IMR-90 (cell line): ENCODE data around the gene PAK6. TPM values are rescaled to one million over a fixed set of nuclear protein-coding genes. Genes with fewer than 3 reads are reported as not detected.

Experiments
- ATAC-seq: fragments of 200-7000 bp; cut with Tn5 transposase; 2 replicates; pipeline ENCODE4 v1.9.1; 2020; ENCODE audit warnings: low read depth, mild to moderate bottlenecking, moderate library complexity
- BruUV-seq: library from RNA; stranded (reverse); fragments of 400-500 nt; replicated peaks from 2 replicates; lab custom pipeline; 2021; lab: Mats Ljungman, UMichigan
- CTCF ChIA-PET: fragments of 300-600 bp; formaldehyde crosslinking; extraction: SDS; loops from one replicate; lab custom pipeline; 2021; ENCODE audit warnings: antibody characterized with exemption; lab: Yijun Ruan, JAX
- POLR2A ChIA-PET: fragments of 300-600 bp; sonication (Branson Sonifier 250); formaldehyde crosslinking; loops from one replicate; lab custom pipeline; 2022; ENCODE audit warnings: antibody characterized with exemption; ENCODE audit not compliant: unreplicated experiment; lab: Charles Lee
- DNase-seq: peaks from one replicate; pipeline ENCODE4 v3.0.0; 2013
- H2AFZ ChIP-seq: replicated peaks from 2 replicates; pipeline ENCODE3; 2013; ENCODE audit warnings: low read length, mild to moderate bottlenecking; ENCODE audit not compliant: poor library complexity
- H2AK5ac ChIP-seq: 2 replicates; pipeline ENCODE4 v1.6.1; 2013; ENCODE audit warnings: low read depth, low read length, inconsistent platforms
- H2AK9ac ChIP-seq: replicated peaks from 2 replicates; pipeline ENCODE3; 2013; ENCODE audit warnings: mild to moderate bottlenecking, low read depth, low read length, moderate library complexity; ENCODE audit not compliant: poor library complexity
- H2BK120ac ChIP-seq: 2 replicates; pipeline ENCODE4 v1.6.1; 2013; ENCODE audit warnings: low read depth, low read length, inconsistent platforms
- H2BK15ac ChIP-seq: 3 replicates; pipeline ENCODE4 v1.6.1; 2013; ENCODE audit warnings: low read depth, low read length, inconsistent platforms
- H2BK20ac ChIP-seq: 2 replicates; pipeline ENCODE4 v1.6.1; 2013; ENCODE audit warnings: low read depth, mild to moderate bottlenecking, inconsistent platforms, low read length, moderate library complexity
- H2BK5ac ChIP-seq: 2 replicates; pipeline ENCODE4 v1.6.1; 2013; ENCODE audit warnings: mild to moderate bottlenecking, low read depth, low read length, inconsistent platforms; ENCODE audit not compliant: poor library complexity, severe bottlenecking
- H3K14ac ChIP-seq: replicated peaks from 2 replicates; pipeline ENCODE4 v1.6.1; 2013; ENCODE audit warnings: low read depth, low read length, inconsistent platforms
- H3K18ac ChIP-seq: 2 replicates; pipeline ENCODE4 v1.6.1; 2013; ENCODE audit warnings: low read depth, low read length, control low read depth
- H3K23ac ChIP-seq: 2 replicates; pipeline ENCODE4 v1.6.1; 2013; ENCODE audit warnings: low read depth, low read length, inconsistent platforms
- H3K27ac ChIP-seq: 2 replicates; pipeline ENCODE4 v1.5.1; 2013; ENCODE audit warnings: mild to moderate bottlenecking, control low read depth, low read length; ENCODE audit not compliant: insufficient read depth
- H3K27me3 ChIP-seq: 2 replicates; pipeline ENCODE4 v1.6.1; 2013; ENCODE audit warnings: low read length; ENCODE audit not compliant: control insufficient read depth, insufficient read depth
- H3K36me3 ChIP-seq: 2 replicates; pipeline ENCODE4 v1.6.1; 2013; ENCODE audit warnings: low read length, mixed read lengths; ENCODE audit not compliant: control insufficient read depth, insufficient read depth
- H3K4ac ChIP-seq: 2 replicates; pipeline ENCODE4 v1.6.1; 2013; ENCODE audit warnings: low read depth, low read length, inconsistent platforms
- H3K4me1 ChIP-seq: 2 replicates; pipeline ENCODE4 v1.6.1; 2013; ENCODE audit warnings: low read length, mixed read lengths; ENCODE audit not compliant: control insufficient read depth, insufficient read depth
- H3K4me2 ChIP-seq: 2 replicates; pipeline ENCODE4 v1.6.1; 2013; ENCODE audit warnings: low read depth, mild to moderate bottlenecking, control low read depth, low read length, moderate library complexity
- H3K4me3 ChIP-seq: 2 replicates; pipeline ENCODE4 v1.5.1; 2013; ENCODE audit warnings: low read depth, mild to moderate bottlenecking, control low read depth, low read length, moderate library complexity; ENCODE audit not compliant: insufficient read depth
- H3K56ac ChIP-seq: 2 replicates; pipeline ENCODE4 v1.6.1; 2013; ENCODE audit warnings: low read length, inconsistent platforms; ENCODE audit not compliant: insufficient read depth; ENCODE audit errors: extremely low read depth
- H3K79me1 ChIP-seq, 2 experiments: 2 replicates each; pipeline ENCODE4 v1.6.1; 2013; ENCODE audit warnings: low read length in 2 of 2, inconsistent platforms in 1 of 2, low read depth in 1 of 2
- H3K9ac ChIP-seq: 2 replicates; pipeline ENCODE4 v1.6.1; 2013; ENCODE audit warnings: low read depth, low read length, control low read depth
- H3K9me1 ChIP-seq: 2 replicates; pipeline ENCODE4 v1.6.1; 2013; ENCODE audit warnings: low read length, inconsistent platforms; ENCODE audit not compliant: insufficient read depth
- H3K9me3 ChIP-seq: 2 replicates; pipeline ENCODE4 v1.6.1; 2013; ENCODE audit warnings: low read length; ENCODE audit not compliant: control insufficient read depth, insufficient read depth
- H4K20me1 ChIP-seq: 2 replicates; pipeline ENCODE4 v1.6.1; 2013; ENCODE audit warnings: low read length, inconsistent platforms; ENCODE audit not compliant: insufficient read depth
- H4K5ac ChIP-seq: 2 replicates; pipeline ENCODE4 v1.6.1; 2013; ENCODE audit warnings: mild to moderate bottlenecking, low read depth, low read length, control low read depth
- H4K8ac ChIP-seq, 2 experiments: 2 replicates each; pipeline ENCODE4 v1.6.1; 2013; ENCODE audit warnings: low read depth in 2 of 2, low read length in 2 of 2, control low read depth in 1 of 2, inconsistent platforms in 1 of 2
- H4K91ac ChIP-seq: 2 replicates; pipeline ENCODE4 v1.6.1; 2013; ENCODE audit warnings: low read depth, low read length, inconsistent platforms; ENCODE audit not compliant: insufficient read depth
- CEBPB ChIP-seq: IDR thresholded peaks from 2 replicates; pipeline ENCODE4 v1.6.1; 2012; ENCODE audit warnings: low read depth, low read length, improper control_type of control experiment
- FOS ChIP-seq: fragments of 150-350 bp; IDR thresholded peaks from 2 replicates; pipeline ENCODE4 v1.6.1; 2016; ENCODE audit warnings: low read depth, low read length
- MAFK ChIP-seq: IDR thresholded peaks from 2 replicates; pipeline ENCODE4 v1.6.1; 2012; ENCODE audit warnings: low read depth, low read length, improper control_type of control experiment
- POLR2A ChIP-seq: IDR thresholded peaks from 2 replicates; pipeline ENCODE4 v1.6.1; 2012; ENCODE audit warnings: mild to moderate bottlenecking, low read depth, low read length
- RAD21 ChIP-seq: IDR thresholded peaks from 2 replicates; pipeline ENCODE4 v1.6.1; 2012; ENCODE audit warnings: low read length, improper control_type of control experiment
- WGBS, 2 experiments: methylation state at CpG; one replicate each; pipeline versions ENCODE4 v1.1.5 to v1.1.7; 2013; ENCODE audit warnings: missing lambda C conversion rate in 2 of 2; ENCODE audit not compliant: insufficient read length in 1 of 2; ENCODE audit errors: extremely low coverage in 2 of 2; 5-methylcytosine and 5-hydroxymethylcytosine counted together
- dilution Hi-C: fragments of 300-500 bp; cut with HindIII; formaldehyde crosslinking; loops from one replicate; pipeline ENCODE4 v1.14.3; 2018; ENCODE audit warnings: low sequenced_read_pairs; ENCODE audit not compliant: unreplicated experiment
- in situ Hi-C: fragments of 300-500 bp; cut with MboI; formaldehyde crosslinking; loops from 3 replicates; pipeline ENCODE4 v1.14.3; 2019; ENCODE audit warnings: low sequenced_read_pairs, inconsistent platforms, mixed read lengths
- intact Hi-C: fragments of 100-400 bp; cut with micrococcal nuclease; formaldehyde crosslinking; loops from 2 replicates; pipeline ENCODE4 v1.10.0; 2022
- polyA plus RNA-seq, 3 experiments: library from polyadenylated mRNA; depleted of rRNA; stranded (reverse); fragments of >200 nt; gene quantifications; 2 replicates each; pipeline ENCODE4 v1.2.3, GENCODE V29; 2012; ENCODE audit warnings: low replicate concordance in 1 of 3
- total RNA-seq: library from RNA; depleted of rRNA; stranded (reverse); fragments of >200 nt; gene quantifications from 2 replicates; pipeline ENCODE4 v1.2.3, GENCODE V29; 2012

The PAK6 gene
- total and polyA plus RNA-seq, 2 of the 4 experiments (the other 2 are of a cell fraction): 0.21 TPM; not detected in 1

DNA sequence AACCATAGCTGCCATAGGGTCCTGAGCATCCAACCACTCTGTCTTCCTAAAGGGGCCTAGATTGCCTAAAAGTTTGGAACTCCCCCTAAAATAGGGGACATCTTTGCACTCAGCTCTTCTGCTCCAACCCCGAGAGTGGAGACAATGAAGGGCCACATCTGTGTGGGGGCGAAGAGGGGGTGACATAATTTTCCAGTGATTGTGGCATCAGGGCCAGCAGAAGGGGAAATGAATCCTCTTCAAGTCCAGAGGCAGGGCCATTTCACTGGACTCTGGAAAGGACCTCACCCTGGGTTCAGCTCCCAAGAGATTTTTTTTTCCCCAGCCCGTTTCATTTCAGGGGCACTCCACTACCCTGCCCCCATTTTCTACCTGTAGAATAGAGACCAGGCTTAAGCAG lies 48.6 kb downstream of the PAK6 start:
- Histone ChIP-seq H3K27ac (no peak overlapping the region), H2BK15ac (no peak overlapping the region), H3K4me1 (peaks cover 5% of the 10 kb centered on the region), H3K14ac (no peak overlapping the region), H2AFZ (no peak overlapping the region), H2AK9ac (no peak overlapping the region), H3K4ac (no peak overlapping the region), H3K9ac (no peak overlapping the region), H3K56ac (no peak overlapping the region), H4K91ac (no peak overlapping the region), H4K5ac (no peak overlapping the region), H3K79me1 (no peaks in the 10 kb centered on the region), H2BK20ac (no peak overlapping the region), H3K4me2 (no peak overlapping the region), H4K20me1 (no peaks in the 10 kb centered on the region), H2AK5ac (no peak overlapping the region), H3K27me3 (peaks cover 57% of the 10 kb centered on the region), H2BK5ac (no peak overlapping the region), H2BK120ac (no peak overlapping the region), H3K9me1 (no peaks in the 10 kb centered on the region), H3K9me3 (no peaks in the 10 kb centered on the region), H3K23ac (no peak overlapping the region), H3K4me3 (no peak overlapping the region), H3K36me3 (no peaks in the 10 kb centered on the region), H4K8ac (no peak overlapping the region), H3K18ac (no peak overlapping the region)
- no peak for TF ChIP-seq CEBPB
- TF ChIP-seq FOS: no peak
- no peak for TF ChIP-seq MAFK
- no peak for TF ChIP-seq RAD21
- TF ChIP-seq POLR2A: no peak
- BruUV-seq: no TSS peak
- CTCF ChIA-PET: no interaction called here
- ATAC-seq (no peak), DNase-seq (no peak)
- WGBS, 2 experiments: no CpG with 5 or more reads among the region's 3 CpGs
- POLR2A ChIA-PET: interaction anchor here (0.5 kb wide), 1 partner anchor 21 kb away, joined by 3 read pairs; no protein-coding TSS in a partner anchor
- intact Hi-C loops: no loop called here
- in situ Hi-C loops: no loop called here
- dilution Hi-C loops: no loop called here
